Left kidney (tissue), 8 donors: ENCODE data around the gene SIGLEC5. TPM values are rescaled to one million over a fixed set of nuclear protein-coding genes. Genes with fewer than 3 reads are reported as not detected.
A peak's percentile ranks its signal among the peaks of the same experiment; 100 is the strongest.
"Not testable (repeated sequence)": the region's sequence is repeated elsewhere in the genome, so short reads cannot be mapped to it uniquely, and the experiment has no call there.

ENCODE experiments used
- DNase-seq: peaks from one replicate; pipeline ENCODE4 v3.0.0-alpha.2; 2013
- long read RNA-seq, 8 donors: transcript quantifications; one replicate each; lab custom pipeline, GENCODE V29; 2026
- polyA plus RNA-seq: library from polyadenylated mRNA; unstranded; fragments of 120-200 nt; gene quantifications from one replicate; pipeline ENCODE4 v1.2.1, GENCODE V29; 2013; ENCODE audit not compliant: insufficient read length

Gene SIGLEC5
- polyA plus RNA-seq: not detected
- long read RNA-seq, donor 1: 0 reads
- long read RNA-seq, donor 2: 0 reads
- long read RNA-seq, donor 3: 0 reads
- long read RNA-seq, donor 4: 0 reads
- long read RNA-seq, donor 5: 0 reads
- long read RNA-seq, donor 6: 0 reads
- long read RNA-seq, donor 7: 0 reads
- long read RNA-seq, donor 8: 0 reads

GRCh38 chr19:51630315-51630714 lies at the start of gene SIGLEC5:
TSS of gene SIGLEC5 (minus strand) at chr19:51630401. CDS start at chr19:51630335, 66 bp downstream.
- not testable (repeated sequence) for DNase-seq

DNA sequence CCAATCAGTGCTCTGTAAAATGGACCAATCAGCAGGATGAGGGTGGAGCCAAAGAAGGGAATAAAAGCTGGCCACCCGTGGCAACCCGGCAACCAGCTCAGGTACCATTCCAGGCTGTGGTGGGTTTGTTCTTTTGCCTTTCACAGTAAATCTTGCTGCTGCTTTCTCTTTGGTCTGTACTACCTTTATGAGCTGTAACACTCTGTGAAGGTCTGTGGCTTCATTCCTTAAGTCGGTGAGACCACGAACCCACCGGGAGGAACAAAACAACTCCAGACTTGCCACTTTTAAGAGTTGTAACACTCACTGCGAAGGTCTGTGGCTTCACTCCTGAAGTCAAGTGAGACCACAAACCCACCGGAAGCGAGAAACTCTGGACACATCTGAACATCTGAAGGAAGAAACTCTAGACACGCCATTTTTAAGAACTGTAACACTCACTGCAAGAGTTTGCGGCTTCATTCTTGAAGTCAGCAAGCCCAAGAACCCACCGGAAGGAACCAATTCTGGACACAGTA lies 46.4 kb upstream of the SIGLEC5 start:
- no peak for DNase-seq

GRCh38 chr19:51675911-51676565 lies 45.8 kb upstream of the SIGLEC5 start:
- not testable (repeated sequence) for DNase-seq

- DNase-seq: no peak
These were observed 38.0 kb upstream of the SIGLEC5 start for GRCh38 chr19:51668216-51668615.

- no peak for DNase-seq
These were observed 34.8 kb upstream of the SIGLEC5 start for GRCh38 chr19:51664997-51665396.

GRCh38 chr19:51664131-51664530 lies 33.9 kb upstream of the SIGLEC5 start:
- no peak for DNase-seq

DNA sequence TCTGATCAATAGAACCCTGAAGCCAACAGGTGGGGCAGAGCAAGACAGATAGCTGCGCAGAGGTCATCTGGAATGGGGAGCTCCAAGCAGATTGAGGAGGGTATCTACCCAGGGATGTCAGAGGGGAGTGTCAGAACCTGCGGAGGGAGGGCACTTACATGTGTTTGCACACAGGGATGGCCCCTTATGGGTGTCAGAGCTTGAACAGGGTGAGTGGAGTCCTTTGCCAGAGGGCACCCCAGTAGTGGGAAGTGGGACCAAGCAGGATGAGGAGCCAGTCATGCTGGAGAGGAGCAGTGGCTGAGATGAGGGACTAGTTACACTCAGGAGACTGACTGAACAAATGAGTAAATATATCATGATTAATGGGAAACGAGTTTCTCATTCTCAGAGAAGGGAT lies 33.4 kb upstream of the SIGLEC5 start:
- no peak for DNase-seq

DNA sequence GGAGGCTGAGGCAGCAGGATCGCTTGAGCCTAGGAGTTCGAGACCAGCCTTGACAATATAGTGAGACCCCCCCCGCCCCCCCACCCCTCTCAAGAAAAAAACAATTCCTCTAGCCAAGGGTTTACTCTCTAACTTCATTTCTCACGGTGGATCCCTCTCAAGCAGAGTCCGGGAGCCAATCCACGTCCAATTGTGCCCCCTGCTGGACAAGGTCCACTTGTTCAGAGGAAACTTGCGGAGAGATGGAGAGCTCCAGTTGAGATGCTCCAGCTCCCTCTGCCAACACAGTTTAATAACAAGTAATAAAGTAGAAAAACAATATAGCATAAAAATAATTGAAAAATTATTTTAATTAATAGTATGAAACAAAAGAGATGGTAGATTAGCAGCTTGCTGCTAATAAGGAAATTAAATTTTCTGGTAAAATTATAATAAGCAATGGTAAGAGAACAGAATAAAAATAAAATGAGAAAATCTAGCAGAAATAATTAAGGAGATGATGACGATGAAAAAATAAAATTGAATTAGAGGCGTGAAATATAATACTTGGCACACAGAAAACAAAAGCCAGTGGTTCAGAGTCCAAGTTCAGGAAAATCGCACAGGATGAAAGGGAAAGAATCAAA lies 30.9 kb upstream of the SIGLEC5 start:
- DNase-seq: peak; percentile 85

GRCh38 chr19:51654783-51655182 lies 24.6 kb upstream of the SIGLEC5 start:
- no peak for DNase-seq

GRCh38 chr19:51653162-51653561 lies 23.0 kb upstream of the SIGLEC5 start:
- no peak for DNase-seq

- no peak for DNase-seq
These were observed 22.1 kb upstream of the SIGLEC5 start for GRCh38 chr19:51652266-51652665.

DNA sequence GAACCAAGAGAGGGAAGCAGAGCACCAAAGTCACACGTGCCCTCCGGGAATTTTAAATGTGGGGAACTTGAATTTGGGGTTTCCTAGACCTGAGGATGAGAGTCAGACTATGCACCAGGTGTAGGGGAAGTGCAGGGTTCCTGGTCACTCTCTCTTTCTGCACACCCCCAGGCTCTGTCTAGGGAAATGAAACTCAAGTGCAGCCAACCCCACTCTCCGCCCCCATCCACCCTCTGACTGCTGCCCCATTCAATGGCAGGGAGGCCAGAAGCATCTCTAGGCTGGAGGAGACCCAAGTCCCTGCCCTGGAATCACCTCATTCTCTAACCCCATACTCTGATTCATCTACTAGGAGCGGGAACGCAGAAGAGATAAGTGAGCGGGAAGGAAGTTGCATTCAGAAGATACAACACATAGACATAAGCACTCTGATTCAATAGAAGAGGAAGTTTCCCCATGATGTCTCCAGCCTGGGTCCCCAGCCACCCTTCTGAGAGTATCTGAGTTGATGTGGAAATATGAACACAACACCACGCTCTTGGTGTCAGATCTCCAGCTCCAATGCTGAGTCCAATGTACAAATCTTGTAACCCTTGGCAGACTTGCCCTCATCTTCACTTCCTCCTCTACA lies 21.1 kb upstream of the SIGLEC5 start:
- DNase-seq: no peak

GRCh38 chr19:51647318-51647717 lies 17.1 kb upstream of the SIGLEC5 start:
- no peak for DNase-seq

- DNase-seq: not testable (repeated sequence)
These were observed 16.5 kb upstream of the SIGLEC5 start, which contains the start of gene SIGLEC14 for GRCh38 chr19:51646730-51647129. TSS of gene SIGLEC14 (minus strand) at chr19:51646825. CDS start at chr19:51646759, 66 bp downstream.

DNA sequence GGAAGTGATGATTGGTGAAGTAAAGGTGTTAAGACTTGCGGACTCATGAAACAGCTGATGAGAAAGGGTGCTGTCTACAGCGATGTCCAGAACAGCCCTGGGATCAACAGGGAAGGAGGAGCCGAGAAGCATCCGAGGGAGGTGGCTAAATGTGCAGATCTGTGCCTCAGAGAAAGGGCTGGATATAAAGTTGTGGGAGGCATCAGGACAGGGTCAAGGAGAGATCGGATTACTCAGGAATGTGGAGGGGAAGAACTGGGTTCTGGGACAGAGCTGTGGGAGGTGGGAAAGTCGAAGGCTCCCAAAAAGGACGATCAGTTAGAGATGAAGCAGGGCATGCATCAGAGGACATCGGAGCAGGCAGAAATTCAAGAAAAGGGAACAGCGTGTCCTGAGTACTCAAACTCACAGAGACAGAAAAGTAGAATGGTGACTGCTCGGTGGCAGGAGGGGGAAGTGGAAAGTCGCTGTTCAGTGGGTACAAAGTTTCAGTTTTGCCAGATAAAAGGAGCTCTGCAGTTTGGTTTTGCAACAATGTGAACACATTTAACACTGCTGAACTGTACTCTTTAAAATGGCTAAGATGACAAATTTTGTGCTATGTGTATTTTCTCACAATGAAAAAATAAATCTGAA lies 14.6 kb upstream of the SIGLEC5 start:
- peak; percentile 22 for DNase-seq

- no peak for DNase-seq
These were observed 11.4 kb upstream of the SIGLEC5 start for GRCh38 chr19:51641648-51642047.

GRCh38 chr19:51640386-51640785 lies 10.2 kb upstream of the SIGLEC5 start:
- DNase-seq: no peak

GRCh38 chr19:51639916-51640315 lies 9.7 kb upstream of the SIGLEC5 start:
- no peak for DNase-seq

GRCh38 chr19:51637362-51637978 lies 7.3 kb upstream of the SIGLEC5 start:
- DNase-seq: no peak

DNA sequence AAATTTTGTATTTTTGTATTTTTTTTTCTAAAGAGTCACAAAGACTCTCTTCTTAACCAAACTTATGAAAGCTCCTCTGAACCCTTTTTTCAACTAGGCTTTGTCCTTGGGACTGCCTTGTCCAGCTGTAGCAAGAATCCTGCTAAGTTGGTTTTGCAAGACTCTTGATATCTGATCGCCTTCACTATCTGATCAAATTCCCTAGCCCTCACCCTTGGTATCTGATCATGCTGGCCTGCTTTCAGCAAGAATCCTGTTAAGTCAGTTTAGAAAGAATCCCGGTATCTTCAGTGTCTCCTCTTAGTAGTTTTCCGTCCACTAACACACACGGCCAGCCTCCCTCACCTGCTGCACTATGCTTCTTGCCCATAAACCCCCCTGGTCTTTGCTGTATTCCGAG lies 1.9 kb upstream of the SIGLEC5 start:
- no peak for DNase-seq

GRCh38 chr19:51628153-51628939 lies 1.9 kb downstream of the SIGLEC5 start:
- DNase-seq: no peak
